Effector CD4-positive, alpha-beta T cell (primary cell): ENCODE data around the gene GABRG3. TPM values are rescaled to one million over a fixed set of nuclear protein-coding genes. Genes with fewer than 3 reads are reported as not detected.

Source experiments
- DNase-seq: peaks from one replicate; pipeline ENCODE4 v3.0.0-alpha.2; 2020
- total RNA-seq: gene quantifications from one replicate; lab custom pipeline; 2026; lab: John Stamatoyannopoulos, UW

GABRG3 gene
- not detected for total RNA-seq

DNA sequence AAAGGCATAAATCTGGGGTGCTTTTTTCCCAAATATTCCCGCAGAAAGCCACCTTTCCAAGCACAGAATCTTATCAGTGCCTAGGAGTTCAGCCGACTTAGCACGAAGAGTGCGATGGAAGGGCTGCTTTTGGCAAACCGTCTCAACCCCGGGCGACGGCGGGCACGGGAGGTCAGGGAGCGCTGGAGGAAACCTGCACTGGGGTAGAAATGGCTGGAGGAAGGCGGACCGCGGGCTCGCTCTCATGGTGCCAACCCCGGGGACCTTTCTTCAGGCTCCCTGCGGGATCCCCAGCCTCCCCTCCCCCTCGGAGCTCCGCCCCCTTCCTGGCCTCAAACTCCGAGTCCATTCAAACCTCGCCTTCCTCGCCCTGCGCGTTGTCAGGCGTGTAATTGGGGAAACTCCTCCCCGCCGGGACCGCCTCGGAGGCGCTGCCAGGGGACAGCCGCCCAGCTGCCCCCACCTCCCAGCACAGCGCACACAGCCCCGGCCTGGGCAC, at the start of gene GABRG3:
Gene GABRG3, plus strand, starts transcription at position 470 of the 499 bp plus-strand sequence.
- no peak for DNase-seq

DNA sequence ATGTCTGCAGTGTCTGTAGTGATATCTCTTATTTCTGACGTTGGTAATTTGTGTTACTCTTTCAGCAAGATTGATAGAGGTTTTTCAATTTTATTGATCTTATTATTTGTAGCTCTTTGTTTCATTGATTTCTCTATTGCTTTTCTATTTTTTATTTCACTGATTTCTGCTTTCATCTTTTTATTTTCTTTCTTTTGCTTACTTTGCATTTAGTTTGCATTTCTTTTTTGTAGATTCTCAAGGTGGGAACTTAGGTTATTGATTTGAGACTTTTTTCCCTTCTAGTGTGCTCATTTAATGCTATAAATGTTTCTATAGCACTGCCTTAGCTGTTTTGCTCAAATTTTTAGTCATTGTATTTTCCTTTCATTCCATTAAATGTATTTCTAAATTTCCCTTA, 49.5 kb upstream of the GABRG3 start:
- DNase-seq: no peak

DNA sequence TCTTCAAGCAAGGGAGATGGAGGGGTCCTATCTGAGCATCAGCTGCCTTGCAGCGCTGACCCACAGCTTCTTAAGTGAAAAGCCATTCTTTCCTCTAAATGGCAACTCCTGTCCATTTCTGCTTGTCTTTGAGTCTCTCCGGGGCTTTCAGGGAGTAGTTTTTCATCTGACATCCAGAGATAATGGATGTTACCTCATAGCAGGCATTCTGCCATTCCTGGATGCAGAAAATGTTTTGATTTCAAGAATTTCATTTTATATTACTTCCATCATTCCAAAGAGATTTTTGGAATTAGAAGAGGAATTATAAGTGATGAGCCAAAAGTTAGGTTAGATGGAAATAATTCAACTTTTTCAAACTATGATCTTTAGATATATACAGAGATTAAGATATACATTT, 44.9 kb upstream of the GABRG3 start:
- DNase-seq: no peak

DNA sequence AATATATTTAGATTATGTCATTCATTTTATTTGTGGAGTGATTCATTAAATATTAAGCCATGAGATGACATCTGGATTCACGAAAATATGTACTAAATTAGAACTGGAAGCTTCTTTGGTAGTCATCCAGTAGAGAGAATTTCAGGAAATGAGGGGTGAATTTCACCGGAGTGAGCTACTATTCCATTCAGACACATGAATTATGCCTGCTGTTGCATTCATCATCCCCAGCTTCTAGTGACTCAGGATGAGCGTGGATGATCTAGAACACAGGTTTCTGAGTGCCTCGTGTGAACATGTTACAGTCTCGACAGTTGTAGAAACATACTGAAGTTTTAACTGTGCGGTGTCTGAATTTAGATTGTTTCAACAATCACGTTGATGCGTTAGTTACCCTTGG, 42.9 kb upstream of the GABRG3 start:
- DNase-seq: no peak

GRCh38 chr15:26929588-26929987, 41.4 kb upstream of the GABRG3 start:
- DNase-seq: no peak

DNA sequence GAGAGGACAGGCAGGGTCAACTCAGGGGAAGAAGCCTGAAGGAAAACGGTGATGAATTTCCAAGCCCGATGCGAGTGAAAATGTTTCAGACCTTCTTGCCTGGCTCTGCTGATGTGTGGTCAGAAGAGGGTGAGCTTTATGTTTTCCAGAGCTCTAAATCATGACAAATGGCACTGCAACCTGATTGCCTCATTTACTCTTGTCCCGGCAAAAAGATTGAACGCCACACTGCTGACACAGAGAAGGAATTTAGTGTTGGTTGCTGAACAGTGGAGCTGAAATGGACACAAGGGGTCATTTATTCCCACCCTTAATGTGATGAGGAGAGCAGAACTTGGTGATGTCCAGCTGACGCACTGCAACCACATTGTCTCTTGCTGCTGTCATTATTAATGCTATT, 36.1 kb upstream of the GABRG3 start:
- DNase-seq: no peak

- DNase-seq: no peak
These were observed 35.7 kb upstream of the GABRG3 start for GRCh38 chr15:26935322-26935721.

GRCh38 chr15:26936502-26936901, 34.5 kb upstream of the GABRG3 start:
- no peak for DNase-seq

DNA sequence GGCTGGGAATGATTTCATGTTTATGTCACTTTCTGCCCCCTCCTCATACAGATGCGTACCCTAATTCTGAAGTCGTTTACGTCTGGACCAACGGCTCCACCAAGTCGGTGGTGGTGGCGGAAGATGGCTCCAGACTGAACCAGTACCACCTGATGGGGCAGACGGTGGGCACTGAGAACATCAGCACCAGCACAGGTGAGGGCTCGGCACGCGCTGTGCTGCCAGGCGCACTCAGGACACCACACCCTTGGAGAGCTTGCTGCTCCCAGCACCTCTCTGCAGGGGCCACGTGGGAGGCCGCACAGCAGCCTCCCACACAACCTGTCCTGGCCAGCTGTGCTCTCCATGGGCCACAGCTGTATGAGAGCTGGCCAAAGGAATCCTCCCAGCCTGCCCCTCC, 33.8 kb upstream of the GABRG3 start:
- DNase-seq: no peak

- DNase-seq: no peak
These were observed 31.6 kb upstream of the GABRG3 start for GRCh38 chr15:26939398-26939797.

- no peak for DNase-seq
These were observed 29.5 kb upstream of the GABRG3 start for GRCh38 chr15:26941489-26941888.

- DNase-seq: no peak
These were observed 27.1 kb upstream of the GABRG3 start for GRCh38 chr15:26943866-26944265.

GRCh38 chr15:26945046-26945445, 25.9 kb upstream of the GABRG3 start:
- no peak for DNase-seq

DNA sequence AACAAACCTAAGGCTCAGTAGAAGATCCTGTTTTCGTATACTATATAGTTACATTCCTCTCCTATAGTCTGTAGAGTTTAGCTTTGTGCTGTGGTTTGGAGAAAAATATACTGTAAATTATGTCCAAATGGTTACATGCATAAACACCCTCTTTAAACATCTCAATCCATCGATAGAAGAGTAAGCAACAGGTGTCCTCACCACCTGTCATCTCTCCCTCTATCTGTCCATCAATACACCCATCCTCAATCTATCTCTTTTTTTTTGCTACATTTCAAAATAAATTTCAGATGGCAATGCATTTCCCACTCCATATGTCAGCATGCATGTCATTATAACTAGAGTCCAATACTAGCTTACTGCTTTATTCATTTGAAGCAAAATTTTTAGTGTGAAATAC, 21.0 kb upstream of the GABRG3 start:
- no peak for DNase-seq

DNA sequence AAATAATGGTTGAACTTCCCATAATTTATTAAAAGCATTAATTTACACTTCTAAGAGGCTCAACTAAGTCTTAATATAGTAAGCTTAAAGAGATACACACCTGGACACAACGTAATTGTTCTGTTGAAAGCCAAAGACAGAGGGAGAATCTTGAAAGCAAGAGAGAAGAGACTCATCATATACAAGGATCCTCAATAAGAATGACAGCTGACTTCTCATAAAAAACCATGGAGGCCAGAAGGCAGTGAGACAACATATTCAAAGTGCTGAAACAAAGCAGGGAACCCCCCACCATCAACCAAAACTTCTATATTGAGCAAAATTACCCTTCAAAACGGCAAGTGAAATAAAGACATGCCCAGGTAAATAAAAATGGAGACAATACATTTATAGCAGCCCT, 16.6 kb upstream of the GABRG3 start:
- DNase-seq: no peak

DNA sequence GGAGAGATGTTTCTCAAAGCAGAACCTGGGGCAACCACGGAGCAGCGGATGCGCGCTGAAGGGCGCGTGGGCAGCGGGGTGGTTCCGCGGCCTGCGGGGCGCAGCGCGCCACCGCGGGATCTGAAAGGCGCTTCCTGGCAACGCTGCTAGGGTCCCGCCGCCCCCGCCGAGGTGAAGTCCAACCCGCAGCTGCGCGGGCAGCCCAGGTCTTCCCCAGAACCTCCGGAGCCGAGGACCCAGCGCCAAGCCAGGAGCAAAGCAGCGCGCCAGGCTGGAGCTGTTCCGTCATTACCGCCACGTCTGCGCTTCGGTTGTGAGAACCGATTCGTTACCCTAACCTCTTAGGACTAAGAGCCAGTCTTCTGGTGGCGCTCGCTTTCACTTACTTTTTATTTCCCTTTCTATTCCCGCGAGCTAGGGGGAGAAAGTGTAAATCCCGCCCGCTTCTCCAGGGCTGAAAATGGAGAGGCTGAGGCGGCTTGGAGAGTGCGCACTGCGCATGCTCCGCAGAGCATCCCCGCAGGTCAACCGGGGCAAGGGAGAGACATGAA, 3.2 kb upstream of the GABRG3 start:
- DNase-seq: no peak

DNA sequence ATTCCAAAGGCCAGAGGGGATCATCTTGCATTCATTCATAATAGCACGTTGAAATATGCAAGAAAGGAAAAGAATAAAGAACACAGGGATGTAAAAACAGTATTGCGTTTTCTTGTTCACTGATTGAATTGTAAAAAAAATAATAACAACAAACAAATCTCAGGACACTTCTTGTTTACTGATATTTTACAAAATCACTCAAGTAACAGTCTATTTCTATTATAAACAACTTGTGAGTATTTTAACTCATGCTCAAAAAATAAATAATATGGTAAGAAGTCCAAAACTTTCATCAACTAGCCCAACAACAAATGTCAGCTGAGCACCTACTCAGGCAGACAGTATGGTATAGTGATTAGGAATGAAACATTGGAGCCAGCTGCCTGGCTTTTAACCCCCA, 2.2 kb upstream of the GABRG3 start:
- no peak for DNase-seq

DNA sequence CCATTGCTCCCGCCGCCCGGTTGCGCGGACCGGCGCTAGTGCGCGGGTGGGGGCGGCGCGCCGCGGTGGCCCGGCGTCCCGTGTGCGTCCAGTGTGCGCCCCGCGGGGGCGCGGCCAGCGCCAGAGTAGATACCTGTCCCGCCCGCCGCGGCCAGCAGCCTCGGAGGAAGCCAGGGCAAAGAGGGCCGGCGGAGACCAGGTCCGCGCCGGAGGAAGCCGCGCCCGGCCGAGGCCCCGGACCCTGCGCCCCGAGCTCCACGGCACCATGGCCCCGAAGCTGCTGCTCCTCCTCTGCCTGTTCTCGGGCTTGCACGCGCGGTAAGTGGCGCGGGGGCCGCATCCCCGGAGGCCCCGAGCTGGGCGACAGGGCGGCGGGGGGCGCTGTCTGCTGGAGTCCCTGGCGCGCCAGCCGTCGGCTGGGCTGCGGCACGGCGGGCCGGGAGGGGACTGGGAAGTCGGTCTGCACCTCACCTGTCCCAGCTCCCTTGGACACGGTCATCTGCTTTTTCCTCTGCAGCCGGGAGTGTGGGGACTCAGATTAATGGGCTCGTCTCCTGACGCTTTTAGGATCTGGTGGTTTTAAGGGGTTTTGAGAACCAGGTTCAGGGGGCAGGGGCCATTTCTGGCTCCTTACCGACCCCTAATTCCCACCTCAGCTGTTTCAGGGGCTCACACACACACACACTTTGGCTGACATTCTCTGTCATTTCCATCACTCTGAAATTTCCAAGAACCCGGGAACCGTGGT, 464 bp downstream of the GABRG3 start:
- DNase-seq: no peak

- DNase-seq: no peak
These were observed 1.7 kb downstream of the GABRG3 start for GRCh38 chr15:26972636-26973035.

GRCh38 chr15:26974120-26974780, 3.3 kb downstream of the GABRG3 start:
- no peak for DNase-seq

GRCh38 chr15:26981492-26981891, 10.5 kb downstream of the GABRG3 start:
- DNase-seq: no peak

DNA sequence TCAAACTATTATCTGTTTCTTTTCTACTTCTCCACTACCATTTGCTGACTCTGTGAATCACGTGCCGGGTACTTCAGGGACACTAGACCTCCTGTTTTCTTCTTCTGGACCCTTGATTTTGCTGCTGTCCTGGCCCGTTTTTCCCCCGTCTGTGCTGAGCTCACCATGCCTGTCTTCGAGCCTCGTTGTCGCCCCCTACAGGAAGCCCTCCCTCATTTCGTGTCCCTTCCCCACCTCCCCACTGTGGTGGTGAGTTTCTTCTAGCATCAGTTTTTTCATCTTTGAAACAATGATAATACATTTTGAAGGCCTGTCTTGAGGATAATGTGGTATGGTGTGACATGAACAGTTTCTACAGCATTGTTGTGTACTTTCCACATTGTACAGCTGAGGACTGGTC, 12.8 kb downstream of the GABRG3 start:
- DNase-seq: no peak

DNA sequence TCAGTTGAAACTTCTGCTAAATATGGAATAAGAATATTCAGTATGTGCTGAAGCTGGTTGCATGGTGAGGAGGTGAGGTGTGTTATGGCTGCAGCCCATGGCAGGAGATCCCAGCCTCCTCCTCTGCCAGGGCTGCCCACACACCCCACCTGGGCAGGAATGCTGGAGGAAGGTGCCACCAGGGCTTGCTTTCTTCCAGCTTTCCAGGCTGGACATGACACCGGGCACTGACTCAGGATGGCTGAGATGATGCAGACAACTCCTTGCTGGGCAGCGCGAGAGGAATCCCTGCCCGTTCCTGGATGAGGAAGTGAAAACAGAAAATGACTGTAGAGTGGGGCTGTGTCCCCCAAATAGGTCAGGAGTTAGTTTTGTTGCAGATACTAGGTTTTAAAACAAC, 14.1 kb downstream of the GABRG3 start:
- DNase-seq: no peak

DNA sequence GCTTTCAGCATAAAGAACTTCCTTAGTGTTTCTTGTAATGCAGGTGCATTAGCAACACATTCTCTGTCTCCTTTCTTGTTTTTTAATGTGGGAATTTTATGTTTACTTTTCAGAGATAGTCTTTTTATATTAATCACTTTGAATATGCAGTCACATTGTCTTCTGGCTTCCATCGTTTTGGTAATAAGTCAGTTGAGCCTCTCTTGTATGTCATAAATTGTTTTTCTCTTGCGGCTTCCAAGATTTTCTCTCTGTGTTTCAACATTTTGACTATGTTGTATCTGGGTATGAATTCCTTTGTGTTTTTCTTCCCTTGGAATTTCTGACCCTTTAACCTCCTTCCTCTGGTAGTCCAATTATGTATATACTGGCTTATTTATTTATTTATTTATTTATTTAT, 25.3 kb downstream of the GABRG3 start:
- DNase-seq: no peak
